H1 (cell line): ENCODE data around the gene PPP2R2B. TPM values are rescaled to one million over a fixed set of nuclear protein-coding genes. Genes with fewer than 3 reads are reported as not detected.

Experiments used
- CTCF ChIA-PET: fragments of 300-600 bp; sonication (Branson Sonifier 250); formaldehyde crosslinking; loops from one replicate; lab custom pipeline; 2021; ENCODE audit not compliant: partially characterized antibody; lab: Charles Lee
- POLR2A ChIA-PET: fragments of 300-600 bp; sonication (Branson Sonifier 250); formaldehyde crosslinking; loops from one replicate; lab custom pipeline; 2021; ENCODE audit warnings: inconsistent platforms; ENCODE audit not compliant: partially characterized antibody; lab: Charles Lee
- DNase-seq, 2 experiments: peaks; one replicate each; pipeline versions ENCODE4 v3.0.0 to v3.0.0-alpha.2; 2010 to 2022; ENCODE audit warnings: low spot score in 2 of 2, low read depth in 1 of 2, mixed read lengths in 1 of 2
- FAIRE-seq: peaks from 2 replicates; lab custom pipeline; 2011; peaks lifted over from hg19 to GRCh38; lab: Jason Lieb, UNC
- H2AFZ ChIP-seq: 2 replicates; pipeline ENCODE4 v1.8.1; 2012; ENCODE audit warnings: low read length, inconsistent platforms
- H2AK5ac ChIP-seq: 2 replicates; pipeline ENCODE4 v1.6.1; 2013; ENCODE audit warnings: low read depth, low read length
- H2BK120ac ChIP-seq: replicated peaks from 2 replicates; pipeline ENCODE3; 2013; ENCODE audit warnings: low read depth, low read length, inconsistent platforms
- H2BK12ac ChIP-seq: 2 replicates; pipeline ENCODE4 v1.6.1; 2013; ENCODE audit warnings: low read depth, low read length
- H2BK15ac ChIP-seq: 2 replicates; pipeline ENCODE4 v1.6.1; 2013; ENCODE audit warnings: low read length
- H2BK20ac ChIP-seq: 2 replicates; pipeline ENCODE4 v1.6.1; 2013; ENCODE audit warnings: low read length
- H2BK5ac ChIP-seq: 2 replicates; pipeline ENCODE4 v1.6.1; 2013; ENCODE audit warnings: low read depth, low read length
- H3K14ac ChIP-seq: 2 replicates; pipeline ENCODE4 v1.6.1; 2013; ENCODE audit warnings: inconsistent platforms; ENCODE audit not compliant: insufficient read length
- H3K18ac ChIP-seq: 2 replicates; pipeline ENCODE4 v1.6.1; 2013; ENCODE audit warnings: low read length; ENCODE audit errors: extremely low read depth
- H3K23ac ChIP-seq: 2 replicates; pipeline ENCODE4 v1.6.1; 2013; ENCODE audit warnings: inconsistent platforms; ENCODE audit not compliant: insufficient read length
- H3K23me2 ChIP-seq: 2 replicates; pipeline ENCODE4 v1.6.1; 2013; ENCODE audit warnings: low read depth, low read length
- H3K27ac ChIP-seq: 2 replicates; pipeline ENCODE4 v1.6.1; 2011; ENCODE audit warnings: low read depth, low read length, inconsistent platforms
- H3K27me3 ChIP-seq, 4 experiments: replicated peaks in 1 of 4; 1 replicate in 1 of 4; 2 replicates in 3 of 4; pipeline versions ENCODE4 v1.6.1 to v1.8.1; 2011 to 2013; ENCODE audit warnings: low read length in 3 of 4, mild to moderate bottlenecking in 3 of 4, inconsistent platforms in 2 of 4, mixed read lengths in 2 of 4, moderate library complexity in 1 of 4; ENCODE audit not compliant: control insufficient read depth in 3 of 4, insufficient read depth in 3 of 4; ENCODE audit errors: extremely low read depth in 1 of 4
- H3K36me3 ChIP-seq, 4 experiments: 2 replicates each; pipeline versions ENCODE4 v1.6.1 to v1.8.1; 2011 to 2013; ENCODE audit warnings: mild to moderate bottlenecking in 4 of 4, low read length in 3 of 4, moderate library complexity in 2 of 4, control low read depth in 1 of 4, inconsistent platforms in 1 of 4; ENCODE audit not compliant: insufficient read depth in 4 of 4, control insufficient read depth in 2 of 4
- H3K4ac ChIP-seq: replicated peaks from 2 replicates; pipeline ENCODE3; 2013; ENCODE audit warnings: low read length, low read depth, mixed read lengths, inconsistent platforms; ENCODE audit not compliant: insufficient read length
- H3K4me1 ChIP-seq, 4 experiments: replicated peaks in 1 of 4; 1 replicate in 1 of 4; 2 replicates in 3 of 4; pipeline versions ENCODE4 v1.6.1 to v1.8.1; 2011 to 2013; ENCODE audit warnings: low read length in 3 of 4, inconsistent platforms in 2 of 4, mixed read lengths in 1 of 4; ENCODE audit not compliant: insufficient read depth in 4 of 4, control insufficient read depth in 3 of 4
- H3K4me2 ChIP-seq, 2 experiments: 2 replicates each; pipeline versions ENCODE4 v1.6.1 to v1.8.1; 2011 to 2013; ENCODE audit warnings: low read depth in 2 of 2, low read length in 2 of 2, control low read depth in 1 of 2, inconsistent platforms in 1 of 2, mild to moderate bottlenecking in 1 of 2; ENCODE audit not compliant: insufficient read depth in 1 of 2
- H3K4me3 ChIP-seq, 4 experiments: fragments of 200-600, 300-600 bp in 1 of 4; sonication (generic), shearing (Covaris generic), sonication (Bioruptor Twin) in 1 of 4; 2 replicates each; pipeline versions ENCODE4 v1.5.1 to v1.8.1; 2011 to 2016; ENCODE audit warnings: low read length in 4 of 4, low read depth in 3 of 4, control low read depth in 2 of 4, inconsistent platforms in 2 of 4, mild to moderate bottlenecking in 2 of 4, mixed read lengths in 1 of 4, moderate library complexity in 1 of 4; ENCODE audit not compliant: insufficient read depth in 2 of 4; ENCODE audit errors: extremely low read depth in 1 of 4
- H3K56ac ChIP-seq: replicated peaks from 2 replicates; pipeline ENCODE3; 2013; ENCODE audit warnings: low read depth, mild to moderate bottlenecking, mixed read lengths, low read length, inconsistent platforms; ENCODE audit not compliant: insufficient read length
- H3K79me1 ChIP-seq: 2 replicates; pipeline ENCODE4 v1.6.1; 2013; ENCODE audit warnings: low read depth, low read length, control low read depth
- H3K79me2 ChIP-seq, 2 experiments: 2 replicates each; pipeline versions ENCODE4 v1.6.1 to v1.8.1; 2012 to 2013; ENCODE audit warnings: low read length in 2 of 2, mild to moderate bottlenecking in 2 of 2, inconsistent platforms in 1 of 2; ENCODE audit not compliant: insufficient read depth in 2 of 2, control insufficient read depth in 1 of 2
- H3K9ac ChIP-seq, 4 experiments: replicated peaks in 1 of 4; 1 replicate in 1 of 4; 2 replicates in 3 of 4; pipeline versions ENCODE4 v1.6.1 to v1.8.1; 2011 to 2013; ENCODE audit warnings: low read depth in 3 of 4, low read length in 3 of 4, control low read depth in 2 of 4, mild to moderate bottlenecking in 2 of 4, moderate library complexity in 2 of 4, inconsistent platforms in 1 of 4; ENCODE audit errors: extremely low read depth in 1 of 4
- H3K9me3 ChIP-seq, 2 experiments: 2 replicates each; pipeline versions ENCODE4 v1.6.1 to v1.8.1; 2012 to 2013; ENCODE audit warnings: mild to moderate bottlenecking in 2 of 2, moderate library complexity in 2 of 2, control low read depth in 1 of 2, inconsistent platforms in 1 of 2, low read depth in 1 of 2, low read length in 1 of 2, mixed read lengths in 1 of 2; ENCODE audit not compliant: insufficient read depth in 2 of 2
- H4K20me1 ChIP-seq, 2 experiments: replicated peaks in 1 of 2; 2 replicates each; pipeline versions ENCODE3 to v1.8.1; 2011 to 2013; ENCODE audit warnings: inconsistent platforms in 2 of 2, low read length in 2 of 2, mild to moderate bottlenecking in 1 of 2; ENCODE audit not compliant: insufficient read depth in 2 of 2, control insufficient read depth in 1 of 2
- H4K5ac ChIP-seq: 2 replicates; pipeline ENCODE4 v1.6.1; 2013; ENCODE audit warnings: low read length, low read depth, mixed read lengths, inconsistent platforms; ENCODE audit not compliant: insufficient read length
- H4K8ac ChIP-seq: 2 replicates; pipeline ENCODE4 v1.8.0; 2013; ENCODE audit warnings: mild to moderate bottlenecking, moderate library complexity, low read length, inconsistent platforms; ENCODE audit not compliant: insufficient read depth; ENCODE audit errors: extremely low read depth
- H4K91ac ChIP-seq: replicated peaks from 2 replicates; pipeline ENCODE3; 2013; ENCODE audit warnings: low read length, mixed read lengths, inconsistent platforms; ENCODE audit not compliant: insufficient read length
- BACH1 ChIP-seq: IDR thresholded peaks from 2 replicates; pipeline ENCODE4 v1.6.1; 2012; ENCODE audit warnings: low read length, improper control_type of control experiment
- RXRA ChIP-seq: IDR thresholded peaks from 2 replicates; pipeline ENCODE4 v1.6.1; 2011; ENCODE audit warnings: low read depth, mild to moderate bottlenecking, low read length, moderate library complexity; ENCODE audit not compliant: insufficient read depth
- USF2 ChIP-seq: IDR thresholded peaks from 2 replicates; pipeline ENCODE4 v1.6.1; 2011; ENCODE audit warnings: low read length, improper control_type of control experiment
- WGBS, 2 experiments: shearing (Covaris generic) in 1 of 2; methylation state at CpG; one replicate each; pipeline versions ENCODE4 v1.1.6 to v1.1.7; 2013 to 2015; ENCODE audit warnings: low lambda C conversion rate in 2 of 2, mixed read lengths in 2 of 2, inconsistent platforms in 1 of 2, low coverage in 1 of 2, missing lambda C conversion rate in 1 of 2; ENCODE audit not compliant: insufficient replicate concordance in 2 of 2, insufficient coverage in 1 of 2, insufficient read length in 1 of 2; ENCODE audit errors: extremely low coverage in 1 of 2, missing lambda C conversion rate in 1 of 2; 5-methylcytosine and 5-hydroxymethylcytosine counted together
- polyA plus RNA-seq, 7 experiments: library from polyadenylated mRNA; depleted of rRNA in 3 of 7; stranded (reverse) in 5 of 7; unstranded in 2 of 7; fragments of >200 nt in 5 of 7; fragments of 200-250 nt in 2 of 7; gene quantifications; 1 replicate in 5 of 7; 2 replicates in 1 of 7; 4 replicates in 1 of 7; pipeline versions ENCODE4 v1.2.1 to v1.2.3, GENCODE V29; 2011 to 2013; ENCODE audit warnings: missing spikeins in 2 of 7, mixed read lengths in 2 of 7
- total RNA-seq: library from RNA; stranded (reverse); fragmentation: NEBNext Ultra II Directional; extraction: Animal tissue kit (Norgen Biotek cat#: 25700); gene quantifications from 2 replicates; pipeline ENCODE4 v1.2.1, GENCODE V29; 2021

Gene PPP2R2B
- total and polyA plus RNA-seq, 2 of the 8 experiments (the other 6 are each of a cell fraction or from before 2014, with no cell fraction given) = 21.1 to 37.1 TPM

- no peak overlapping the region for H3K4ac ChIP-seq
- H3K79me1 ChIP-seq = no peaks in the 10 kb centered on the region
- CTCF ChIA-PET = interaction anchor here (0.7 kb wide), 1 partner anchor 280 kb away, joined by 3 read pairs; no protein-coding TSS in a partner anchor
- no peaks in the 10 kb centered on the region for H4K20me1 ChIP-seq
- H2BK20ac ChIP-seq = no peak overlapping the region
- H2BK15ac ChIP-seq = no peak overlapping the region
- TF ChIP-seq USF2 = no peak
- no peak for TF ChIP-seq BACH1
- TF ChIP-seq RXRA = no peak
- 73% methylated on average over 2 of the region's 2 CpGs; no CpG with 5 or more reads in 1 of the 2 experiments for WGBS, 2 experiments
- H3K4me3 ChIP-seq = no peak overlapping the region
- H2BK120ac ChIP-seq = no peak overlapping the region
- no peaks in the 10 kb centered on the region for H3K36me3 ChIP-seq
- H4K8ac ChIP-seq = no peak overlapping the region
- H3K9ac ChIP-seq = no peak overlapping the region
- H3K27me3 ChIP-seq = peaks cover 0 to 12% (median 8%) of the 10 kb centered on the region in 4 experiments; a peak in 5 of 7 replicates
- H3K23me2 ChIP-seq = peaks cover 1% of the 10 kb centered on the region; the same call in 1 of the 2 replicates
- no peak overlapping the region for H2AFZ ChIP-seq
- peaks cover 5 to 7% (median 7%) of the 10 kb centered on the region in 4 experiments; a peak in 6 of 7 replicates for H3K4me1 ChIP-seq
- H3K23ac ChIP-seq = no peak overlapping the region
- no peak for FAIRE-seq
- POLR2A ChIA-PET = no interaction called here
- no peak overlapping the region for H3K14ac ChIP-seq
- no peak overlapping the region for H3K4me2 ChIP-seq
- no peak overlapping the region for H3K56ac ChIP-seq
- no peak overlapping the region for H3K27ac ChIP-seq
- H3K18ac ChIP-seq = no peak overlapping the region
- no peaks in the 10 kb centered on the region for H3K9me3 ChIP-seq
- no peak overlapping the region for H4K91ac ChIP-seq
- no peak overlapping the region for H2BK5ac ChIP-seq
- no peak overlapping the region for H2AK5ac ChIP-seq
- no peaks in the 10 kb centered on the region for H3K79me2 ChIP-seq
- H2BK12ac ChIP-seq = no peak overlapping the region
- H4K5ac ChIP-seq = no peak overlapping the region
- DNase-seq = no peak
Measured at GRCh38 chr5:146883511-146883910, 5.0 kb upstream of the PPP2R2B start.
